G401.6 (cell line): ENCODE data around the gene TMC1.

ENCODE experiments used
- FAIRE-seq: peaks from 2 replicates; lab custom pipeline; 2012; peaks lifted over from hg19 to GRCh38; lab: Jason Lieb, UNC

The TMC1 gene

DNA sequence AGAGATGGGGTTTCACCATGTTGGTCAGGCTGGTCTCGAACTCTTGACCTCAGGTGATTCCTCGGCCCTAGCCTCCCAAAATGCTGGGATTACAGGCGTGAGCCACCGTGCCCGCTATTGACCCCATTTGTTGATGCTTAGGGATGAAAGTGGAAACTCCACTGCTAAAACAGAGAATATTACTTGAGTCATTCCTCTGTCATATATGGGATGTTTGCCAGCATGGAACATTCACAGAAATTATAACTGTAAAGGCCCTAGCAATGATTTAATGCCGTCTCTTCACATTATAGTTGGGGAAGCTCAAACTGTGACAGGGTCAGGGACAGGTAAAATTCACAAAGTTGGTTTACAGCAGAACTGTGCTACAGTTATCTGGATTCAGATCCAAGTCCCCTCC lies 94.5 kb downstream of the TMC1 start:
- FAIRE-seq: no peak

DNA sequence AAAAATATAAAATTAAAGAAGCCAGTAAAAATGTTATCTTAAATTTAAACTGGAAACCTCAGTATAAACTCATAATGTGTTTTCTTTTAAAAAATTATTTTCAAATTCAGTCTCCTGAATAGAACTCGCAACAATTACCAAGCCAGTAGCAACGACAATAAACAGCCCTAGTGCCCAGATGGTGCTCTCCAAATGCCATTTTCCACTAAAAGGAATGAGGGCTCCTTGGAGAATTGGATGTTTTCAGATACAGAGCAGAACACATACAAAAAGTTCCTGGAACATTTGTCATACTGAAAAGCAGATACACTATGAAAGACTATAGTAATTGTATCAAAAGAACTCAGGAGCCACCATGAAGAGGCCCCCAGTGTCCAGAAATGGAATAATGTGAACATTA lies 97.4 kb downstream of the TMC1 start:
- no peak for FAIRE-seq

DNA sequence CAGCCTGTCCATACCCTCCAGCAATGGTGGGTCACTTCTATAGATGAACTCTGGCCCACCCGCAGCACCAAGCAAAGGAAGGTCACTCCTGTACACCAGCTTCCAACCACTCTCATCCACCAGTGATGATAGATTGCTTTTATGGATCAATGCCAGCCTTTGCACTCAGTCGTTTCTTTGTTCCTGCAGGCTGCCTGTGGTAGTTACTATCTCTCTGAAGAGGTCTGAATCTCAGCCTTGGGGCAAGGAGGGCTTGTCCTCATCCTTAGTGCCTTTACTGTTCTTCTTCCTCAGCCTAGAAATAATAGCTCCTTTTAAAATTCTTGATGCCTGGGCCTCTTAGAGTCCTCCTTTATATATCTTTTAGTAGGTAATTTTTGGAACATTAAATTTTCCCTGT lies 100.8 kb downstream of the TMC1 start:
- no peak for FAIRE-seq

DNA sequence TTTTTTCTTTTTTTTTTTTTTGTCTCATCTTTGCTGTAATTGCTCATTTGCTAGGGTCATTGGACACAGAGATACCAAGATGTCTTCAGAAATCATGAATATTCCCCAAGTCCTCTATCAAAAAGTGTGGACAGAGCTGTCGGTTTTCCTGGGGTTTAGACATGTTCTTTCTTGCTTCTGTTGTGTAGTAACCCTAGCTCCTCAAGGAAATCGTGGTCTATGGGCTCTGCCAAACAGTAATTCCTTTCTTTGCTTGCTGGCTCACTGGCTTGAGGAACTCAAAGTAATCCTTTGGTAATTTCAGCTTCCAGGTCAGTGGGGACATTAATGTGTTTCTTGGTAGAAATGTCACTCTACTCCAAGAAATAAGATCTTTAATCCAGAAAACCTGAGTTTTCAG lies 101.7 kb downstream of the TMC1 start:
- FAIRE-seq: no peak

DNA sequence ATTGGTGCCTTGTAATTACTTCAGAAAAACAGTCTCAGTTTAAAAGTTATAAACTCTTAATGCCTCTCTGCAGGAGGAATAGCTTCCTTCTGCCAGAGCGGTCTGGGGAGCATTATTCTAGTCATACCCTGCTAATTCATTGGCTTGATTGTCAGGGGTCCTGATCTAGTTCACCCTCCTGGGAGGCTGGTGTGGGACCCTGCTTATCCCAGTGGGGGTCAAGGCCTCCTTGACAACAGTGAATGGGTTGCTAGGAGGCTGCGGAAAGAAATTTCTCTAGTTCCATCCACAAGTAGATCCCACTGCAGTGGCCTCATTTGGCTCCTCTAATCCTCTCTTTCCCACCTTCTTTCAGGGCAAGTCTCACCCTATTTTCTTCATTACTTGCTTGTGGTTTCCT lies 105.7 kb downstream of the TMC1 start:
- FAIRE-seq: no peak

DNA sequence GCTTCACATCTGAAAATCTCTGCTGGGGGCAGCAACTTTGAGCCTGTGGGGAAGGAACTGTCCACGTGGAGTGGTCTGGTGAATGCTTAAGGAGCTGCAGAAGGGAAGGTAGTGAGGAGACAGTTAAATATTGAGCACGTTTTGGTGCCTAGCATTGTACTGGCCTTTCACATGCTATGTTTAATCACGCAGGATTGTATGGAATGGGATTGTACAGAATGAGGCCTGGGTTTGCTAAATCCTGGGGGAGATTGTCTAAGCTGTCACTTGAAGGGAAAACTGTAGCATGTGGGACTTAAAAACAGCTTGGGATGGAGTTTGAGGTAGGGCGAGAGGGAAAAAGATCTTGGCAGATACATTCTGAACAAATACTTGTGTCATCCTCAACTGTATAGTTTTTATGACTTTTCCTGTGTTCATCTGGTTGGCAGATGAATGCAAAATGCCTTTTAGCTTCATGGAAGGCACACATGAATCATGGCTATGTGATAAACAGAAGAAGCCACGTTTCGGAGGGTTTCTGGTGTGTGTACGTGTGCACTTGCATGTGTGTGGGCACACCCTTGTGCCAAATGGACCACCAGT lies 106.6 kb downstream of the TMC1 start:
- FAIRE-seq: no peak

DNA sequence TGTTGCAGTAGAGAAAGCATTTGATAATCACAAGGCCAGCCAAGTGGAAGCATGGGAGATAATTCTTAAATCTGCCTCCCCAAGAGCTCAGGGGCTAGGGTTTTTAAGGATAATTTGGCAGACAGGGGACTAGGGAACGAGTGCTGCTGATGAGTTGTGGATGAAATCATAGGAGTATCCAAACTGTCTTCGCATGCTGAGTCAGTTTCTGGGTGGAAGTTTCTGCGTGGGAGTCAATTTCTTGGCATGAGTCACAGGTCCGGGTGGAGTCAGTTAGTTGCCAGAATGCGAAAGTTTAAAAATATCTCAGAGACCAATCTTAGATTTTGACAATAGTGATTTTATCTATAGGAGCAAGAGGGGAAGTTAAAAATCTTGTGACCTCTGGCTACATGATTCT lies 112.6 kb downstream of the TMC1 start:
- no peak for FAIRE-seq

DNA sequence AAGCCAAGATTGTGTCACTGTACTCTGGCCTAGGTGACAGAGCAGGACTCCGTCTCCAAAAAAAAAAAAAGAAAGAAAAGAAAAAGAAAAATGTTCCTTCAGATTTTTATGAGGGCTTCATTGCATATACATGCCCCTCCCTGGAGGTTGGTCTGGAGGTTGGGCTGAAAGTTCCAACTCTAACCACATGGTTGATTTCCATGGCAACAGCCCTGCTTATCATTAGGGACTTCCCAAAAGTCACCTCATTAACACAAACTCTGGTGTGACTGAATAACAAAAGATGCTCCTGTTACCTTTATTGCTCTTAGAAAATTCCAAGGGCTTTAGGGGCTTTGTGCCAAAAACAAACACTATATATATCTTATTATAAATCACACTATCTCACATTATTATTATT lies 113.8 kb downstream of the TMC1 start:
- FAIRE-seq: no peak

DNA sequence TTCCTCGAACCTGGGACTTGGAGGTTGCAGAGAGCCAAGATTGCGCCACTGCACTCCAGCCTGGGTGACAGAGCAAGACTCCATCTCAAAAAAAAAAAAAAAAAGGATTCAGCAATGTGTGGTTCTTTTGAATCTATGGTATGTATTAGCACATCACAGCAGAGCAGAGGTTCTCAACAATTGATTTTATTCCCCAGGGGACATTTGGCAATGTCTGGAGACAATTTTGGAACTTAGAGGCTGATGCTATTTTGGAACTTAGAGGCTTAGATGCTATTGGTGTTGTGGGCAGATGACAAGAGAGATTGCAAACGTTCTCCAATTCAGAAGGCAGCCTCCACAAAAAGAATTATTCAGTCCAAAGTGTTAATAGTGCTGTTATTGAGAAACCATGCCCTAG lies 115.2 kb downstream of the TMC1 start:
- FAIRE-seq: no peak

DNA sequence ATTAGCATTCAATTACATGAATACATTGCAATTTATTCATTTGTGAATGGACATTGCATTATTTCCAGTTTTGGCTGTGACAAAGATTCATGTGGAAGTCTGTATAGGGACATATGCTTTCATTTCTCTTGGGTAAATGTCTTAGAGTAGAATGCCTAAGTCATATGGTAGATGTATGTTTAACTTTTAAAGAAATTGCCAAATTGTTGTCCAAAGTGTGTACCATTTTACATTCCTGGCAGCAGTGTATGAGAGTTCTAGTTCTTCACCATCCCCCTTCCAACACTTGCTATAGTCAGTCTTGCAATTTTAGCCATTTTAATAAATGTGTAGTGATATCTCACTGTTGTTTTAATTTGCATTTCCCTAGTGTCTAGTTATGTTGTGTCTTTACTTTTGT lies 122.2 kb downstream of the TMC1 start:
- no peak for FAIRE-seq

DNA sequence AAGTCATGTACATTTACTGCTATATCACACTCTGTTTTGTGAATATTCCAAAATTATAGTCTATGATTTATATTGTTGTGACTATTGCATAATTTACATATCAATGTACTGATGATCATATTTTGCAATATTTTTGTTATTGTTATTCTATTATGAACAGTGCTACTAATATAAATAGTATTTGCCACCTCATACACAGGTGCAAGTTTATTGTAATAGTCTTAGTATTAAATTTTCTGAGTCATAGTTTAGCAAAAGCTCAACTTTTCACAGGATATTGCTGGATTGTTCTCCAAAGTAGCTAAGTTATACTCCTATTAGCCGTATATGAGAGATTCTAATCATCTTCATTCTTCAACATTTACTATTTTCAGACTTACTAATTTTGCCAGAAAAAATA lies 124.7 kb downstream of the TMC1 start:
- no peak for FAIRE-seq

DNA sequence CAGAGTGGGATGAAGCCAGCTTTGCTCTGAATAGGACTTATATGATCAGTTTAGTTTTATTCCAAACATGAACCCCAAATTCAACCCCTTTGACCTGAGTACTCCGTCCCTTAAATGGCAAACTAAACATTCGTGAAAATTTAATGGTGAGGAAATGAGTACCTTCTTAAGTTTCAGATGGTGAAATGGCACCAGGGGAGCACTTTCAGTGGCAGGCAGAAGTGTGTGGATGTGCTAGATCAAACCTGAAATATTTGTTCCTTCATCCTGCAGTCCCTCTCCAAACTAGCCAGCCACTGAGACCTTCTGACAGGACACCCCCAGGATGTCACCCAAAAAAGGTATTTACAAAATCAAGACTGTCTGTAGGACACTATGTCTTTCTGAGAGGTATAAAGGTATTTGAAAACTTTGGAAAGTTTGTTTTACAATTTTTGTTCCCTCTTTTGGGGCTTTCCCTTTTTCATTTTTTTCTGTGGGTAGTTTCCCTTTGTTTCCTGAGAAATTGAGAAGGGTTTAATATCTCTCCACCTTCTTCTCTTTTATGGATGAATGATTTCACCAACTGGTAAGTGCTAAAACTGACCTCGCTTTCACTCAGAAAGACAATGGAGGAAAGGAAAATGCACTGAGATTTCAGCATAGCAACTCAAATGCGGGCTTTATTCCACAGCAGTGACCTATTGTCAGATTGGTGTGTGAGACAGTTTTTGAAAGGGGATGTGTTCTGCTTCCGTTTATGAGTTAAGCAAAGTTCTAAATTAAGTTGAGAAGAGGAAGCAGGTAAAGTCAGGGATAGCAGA lies 127.1 kb downstream of the TMC1 start:
- no peak for FAIRE-seq

DNA sequence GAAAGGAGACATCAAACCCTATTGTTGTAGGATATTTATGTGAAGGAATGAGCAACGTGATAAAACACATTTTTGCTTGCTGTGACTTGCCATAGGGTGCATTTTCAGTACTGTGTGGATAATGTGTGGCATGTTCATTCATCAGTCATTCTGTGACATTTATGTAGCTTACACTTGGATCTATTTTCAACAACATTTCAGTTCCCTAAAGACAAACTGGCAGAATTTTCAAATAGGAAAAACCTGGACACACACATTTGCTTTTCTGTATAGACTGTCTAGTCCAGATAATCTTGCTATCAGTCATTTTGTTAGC lies 127.7 kb downstream of the TMC1 start:
- FAIRE-seq: no peak

DNA sequence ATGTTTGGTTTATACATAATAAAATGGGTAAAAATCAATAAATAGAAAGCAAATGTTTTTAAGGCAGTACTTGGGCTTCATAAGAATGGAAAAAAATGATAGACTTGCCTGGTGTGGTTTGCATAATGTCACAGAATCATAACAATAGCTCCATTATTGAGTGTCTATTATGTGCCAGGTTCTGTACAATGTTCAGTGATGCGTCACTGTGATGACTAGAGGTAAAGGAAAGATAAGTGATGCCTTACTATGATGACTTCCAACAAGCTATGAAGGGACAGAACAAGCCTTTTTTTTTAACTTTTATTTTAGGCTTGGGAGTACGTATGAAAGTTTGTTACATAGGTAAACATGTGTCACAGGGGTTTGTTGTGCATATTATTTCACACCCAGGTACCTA lies 128.8 kb downstream of the TMC1 start:
- no peak for FAIRE-seq

DNA sequence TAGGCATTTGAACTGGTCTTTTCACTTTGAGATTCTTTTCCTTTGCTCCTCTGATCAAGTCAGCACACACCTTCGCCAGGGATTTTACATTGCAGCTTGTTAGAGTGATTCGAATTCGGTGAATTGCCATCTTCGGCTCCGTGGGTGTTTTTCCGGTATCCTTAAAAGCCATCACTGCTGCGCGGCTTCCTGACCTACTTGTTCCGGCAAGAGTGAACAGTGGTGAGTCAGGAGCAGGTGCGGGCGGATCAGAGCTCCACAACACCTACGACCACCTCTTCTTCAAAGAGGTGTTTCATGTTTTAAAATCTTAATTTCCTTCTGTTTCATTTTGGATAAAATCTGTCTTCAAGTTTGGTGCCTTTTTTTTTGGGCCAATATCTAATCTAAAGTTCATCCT lies 134.6 kb downstream of the TMC1 start:
- FAIRE-seq: no peak

DNA sequence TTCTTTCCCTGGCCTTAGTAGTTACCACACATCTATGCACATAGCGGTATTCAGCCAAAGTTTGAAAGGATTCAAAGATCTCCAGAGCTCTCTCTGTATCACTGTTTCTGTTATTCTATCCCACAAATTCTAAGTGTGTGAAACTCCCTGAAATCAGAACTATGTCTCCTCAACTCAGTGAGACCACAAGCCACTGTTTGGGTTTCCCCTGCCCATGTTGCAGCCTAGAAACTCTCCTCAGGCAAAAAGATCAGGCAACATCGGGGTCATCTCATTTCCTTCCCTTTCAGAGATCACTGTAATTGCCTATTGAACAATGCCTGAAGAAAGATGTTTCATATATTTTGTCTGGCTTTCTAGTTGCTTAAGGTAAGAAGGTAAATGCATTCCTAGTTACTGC lies 135.6 kb downstream of the TMC1 start:
- FAIRE-seq: no peak

DNA sequence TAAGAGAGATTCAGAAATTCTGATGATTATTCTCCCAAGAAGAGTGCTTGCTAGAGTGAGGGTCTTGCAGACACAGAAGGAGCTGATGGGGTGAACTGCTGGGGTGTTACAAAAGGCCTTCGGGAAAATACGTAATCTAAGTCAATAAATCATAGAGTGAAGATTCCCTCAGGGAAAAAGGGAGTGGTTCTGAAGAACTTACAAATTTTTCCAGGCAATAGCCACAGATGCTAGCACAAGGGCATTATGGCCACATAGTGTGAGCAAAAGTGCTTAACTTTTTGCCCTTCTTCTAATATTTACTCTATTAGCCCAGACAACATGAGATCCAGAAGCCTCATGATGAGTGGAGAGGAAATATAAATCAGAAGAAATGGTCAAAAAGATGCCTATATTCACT lies 137.3 kb downstream of the TMC1 start:
- FAIRE-seq: no peak

DNA sequence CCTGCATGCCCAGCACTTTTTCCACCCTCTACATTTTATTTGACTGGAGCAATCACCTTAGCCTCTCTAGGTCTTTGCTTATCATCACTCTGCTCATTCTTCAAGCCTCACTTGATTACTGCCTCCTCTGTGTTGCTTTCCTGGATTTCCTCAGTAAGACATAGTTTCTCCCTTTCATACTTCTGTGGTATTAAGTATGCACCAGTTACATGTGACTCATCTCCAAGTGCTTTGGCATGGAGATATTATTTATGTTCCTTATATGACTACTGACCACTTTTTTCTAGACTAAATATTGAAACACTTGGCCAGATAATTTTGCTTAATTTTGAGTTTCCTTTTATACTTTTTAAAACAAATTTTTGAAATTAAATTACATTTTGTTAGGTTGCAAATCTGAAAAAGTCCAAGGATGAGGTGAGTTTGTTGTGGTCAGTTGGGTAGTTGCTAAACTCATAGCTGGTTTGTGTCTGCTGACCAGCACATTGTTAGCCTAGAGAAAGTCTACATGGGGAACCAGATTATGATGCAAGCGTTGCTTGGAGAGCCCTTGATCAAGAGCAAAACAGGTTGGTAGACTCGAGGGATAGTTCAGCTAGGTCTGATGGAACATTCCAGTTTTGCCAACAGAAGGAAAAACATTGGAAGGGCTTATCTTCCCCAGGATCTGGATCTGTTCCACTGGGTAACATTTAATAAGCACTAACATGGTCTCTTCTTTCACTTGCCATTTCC lies 140.2 kb downstream of the TMC1 start:
- no peak for FAIRE-seq

DNA sequence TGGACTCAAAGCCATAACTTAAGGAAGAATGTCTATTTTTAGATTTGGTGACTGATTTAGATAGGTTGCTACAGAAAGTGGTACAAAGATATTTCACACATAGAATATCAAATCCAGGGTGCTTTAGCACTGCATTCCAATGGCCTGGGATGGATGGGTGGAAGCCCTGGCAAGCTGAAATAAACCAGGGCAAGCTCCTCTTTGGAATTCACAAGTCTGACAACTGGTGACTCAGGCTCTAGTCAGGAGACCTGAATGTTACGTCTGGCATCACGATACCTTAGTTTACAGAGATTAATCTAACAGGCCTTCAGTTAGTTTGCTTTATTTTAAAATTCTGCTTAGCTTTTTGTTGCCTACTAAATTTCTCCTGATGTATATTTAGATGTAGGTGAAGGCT lies 144.0 kb downstream of the TMC1 start:
- FAIRE-seq: no peak

DNA sequence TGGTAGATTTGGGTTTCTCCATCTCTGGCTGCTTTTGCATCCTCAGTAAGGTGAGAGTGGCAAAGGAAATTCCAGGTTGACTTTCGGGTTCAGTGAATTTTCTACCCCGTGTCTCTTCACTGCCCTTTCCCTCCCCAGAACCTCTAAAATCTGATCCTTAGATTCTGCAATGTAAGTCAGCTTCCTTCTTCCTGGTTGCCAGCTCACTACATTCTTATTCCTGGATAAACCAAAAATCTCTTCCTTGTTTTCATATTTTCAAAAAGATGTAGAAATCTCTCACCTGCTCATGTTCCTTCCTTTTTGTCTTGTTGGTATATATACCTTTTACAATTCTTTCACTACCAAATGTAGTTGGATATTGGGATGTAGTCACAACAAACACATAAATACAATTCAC lies 145.8 kb downstream of the TMC1 start:
- no peak for FAIRE-seq

DNA sequence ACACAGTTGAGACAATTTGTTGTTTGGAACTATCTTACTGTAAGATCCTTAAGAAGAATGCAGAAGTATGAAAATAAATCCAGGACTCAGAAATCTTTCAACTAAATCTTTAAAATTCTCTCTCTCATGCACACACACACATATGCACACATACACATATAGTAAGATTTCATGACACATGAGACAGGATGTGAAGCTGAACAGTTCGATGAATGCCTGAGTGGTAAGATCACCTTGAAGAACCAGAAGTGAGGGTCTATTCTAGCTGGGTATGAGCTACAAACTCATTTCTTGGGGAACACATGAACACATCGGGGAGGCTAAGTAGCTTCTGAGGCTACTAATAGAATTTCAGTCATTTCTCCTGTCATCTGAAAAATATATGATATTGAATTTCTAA lies 153.6 kb downstream of the TMC1 start:
- no peak for FAIRE-seq

DNA sequence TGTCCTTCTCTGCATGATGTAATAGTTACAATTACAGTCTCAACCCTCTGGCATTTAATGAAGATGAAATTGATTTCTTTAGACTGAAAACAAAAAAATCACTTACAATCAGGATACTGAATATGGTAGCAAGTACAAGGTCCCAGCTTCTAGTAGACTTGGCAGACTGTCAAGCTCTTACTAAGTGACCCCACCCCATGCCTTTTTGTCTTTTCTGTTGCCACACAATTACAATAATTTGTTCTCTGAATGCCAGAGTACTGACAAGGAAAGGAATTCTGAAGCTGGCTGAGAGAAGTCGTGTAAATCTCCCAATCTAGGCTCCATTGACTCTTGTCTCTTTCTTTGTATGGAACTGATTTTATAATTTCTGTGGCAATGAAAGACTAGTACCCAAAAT lies 154.2 kb downstream of the TMC1 start:
- FAIRE-seq: no peak

DNA sequence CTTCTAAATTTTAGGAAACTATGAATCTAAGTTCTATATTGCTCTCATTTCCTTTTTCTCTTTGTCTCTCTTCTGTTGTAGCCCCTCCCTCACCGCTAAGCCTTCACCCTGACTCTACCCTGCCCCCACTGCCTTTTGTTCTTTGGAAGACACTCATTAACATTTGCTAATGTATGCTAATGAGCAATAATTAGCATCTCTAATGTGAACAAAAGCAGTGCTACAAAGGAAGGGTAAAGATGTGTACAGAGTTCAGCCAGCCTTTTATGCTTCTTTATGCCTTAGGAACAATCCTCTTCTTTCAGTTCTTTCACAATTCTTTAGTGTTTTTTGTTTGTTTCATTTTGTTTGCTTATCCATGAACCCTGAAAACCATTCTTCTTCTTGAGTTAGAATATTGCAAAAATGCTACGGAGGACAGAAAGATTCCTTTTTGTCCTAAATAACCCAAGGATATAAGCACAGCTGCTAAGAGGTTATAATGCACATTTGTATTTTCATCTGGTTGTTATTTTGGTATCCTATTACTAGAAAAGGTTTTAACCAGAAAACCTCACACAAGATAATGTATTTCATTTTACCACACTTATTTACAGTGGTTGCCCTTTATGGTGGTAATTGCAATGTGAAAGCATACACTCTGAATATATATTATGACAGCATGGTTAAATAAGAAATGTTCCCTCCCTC lies 159.3 kb downstream of the TMC1 start:
- no peak for FAIRE-seq
